Occipital lobe (tissue), 2 donors: ENCODE measurements around the gene GNG14. TPM values are rescaled to one million over a fixed set of nuclear protein-coding genes. Genes with fewer than 3 reads are reported as not detected.
"Not testable (repeated sequence)": the region's sequence is repeated elsewhere in the genome, so short reads cannot be mapped to it uniquely, and the experiment has no call there.

ENCODE experiments used
- DNase-seq: peaks from one replicate; lab custom pipeline; 2025; lab: John Stamatoyannopoulos, UW
- total RNA-seq: library from RNA; depleted of rRNA; stranded (reverse); fragments of >200 nt; gene quantifications from one replicate; pipeline ENCODE4 v1.2.3, GENCODE V29; 2014

The GNG14 gene
- total RNA-seq, 1 donor from 2014 or later = not detected

DNA sequence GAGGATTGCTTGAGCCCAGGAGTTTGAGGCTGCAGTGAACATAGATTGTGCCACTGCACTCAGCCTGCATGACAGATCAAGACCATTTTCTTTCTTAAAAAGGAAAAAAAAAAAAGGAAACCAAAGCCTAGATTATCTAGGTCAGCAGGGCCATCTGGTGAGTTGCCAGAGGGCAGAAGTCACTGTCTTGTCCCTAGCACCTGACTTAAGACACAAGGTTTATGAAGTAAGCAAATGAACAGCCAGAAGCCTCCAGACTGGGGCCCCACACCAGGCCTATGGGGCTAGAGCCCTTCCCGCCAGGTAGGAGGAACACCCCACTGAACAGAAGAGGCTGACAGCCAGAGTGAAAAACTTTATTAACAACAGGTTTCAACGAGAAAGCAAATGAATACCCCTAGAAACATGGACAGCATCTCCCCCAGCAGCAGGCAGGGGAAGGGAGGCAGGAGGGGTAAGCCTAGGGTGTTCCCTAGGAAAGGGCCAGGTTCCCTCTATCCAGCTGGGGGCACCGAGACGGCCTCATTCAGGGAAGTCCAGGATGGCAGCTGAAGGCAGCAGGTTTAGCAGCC, 20.0 kb upstream of the GNG14 start:
- no peak for DNase-seq

DNA sequence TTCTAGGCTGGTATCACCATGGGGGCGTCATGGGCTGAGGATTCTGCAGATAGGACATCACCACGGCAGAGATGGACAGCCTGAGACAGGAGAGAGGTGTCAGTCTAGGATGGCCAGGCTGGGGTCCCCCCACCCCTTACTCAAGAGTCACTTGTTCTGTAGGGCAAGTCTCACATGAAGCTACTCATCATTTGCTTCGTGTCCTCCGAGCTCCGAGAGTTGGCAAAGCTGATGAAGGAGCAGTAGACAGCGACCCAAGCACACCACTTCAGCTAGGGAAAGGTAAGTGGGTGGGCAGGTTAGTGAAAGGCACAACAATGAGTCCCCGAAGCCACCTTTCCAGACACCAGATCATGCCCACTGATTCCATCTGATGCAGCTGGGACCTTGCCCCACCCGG, 19.5 kb upstream of the GNG14 start:
- no peak for DNase-seq

DNA sequence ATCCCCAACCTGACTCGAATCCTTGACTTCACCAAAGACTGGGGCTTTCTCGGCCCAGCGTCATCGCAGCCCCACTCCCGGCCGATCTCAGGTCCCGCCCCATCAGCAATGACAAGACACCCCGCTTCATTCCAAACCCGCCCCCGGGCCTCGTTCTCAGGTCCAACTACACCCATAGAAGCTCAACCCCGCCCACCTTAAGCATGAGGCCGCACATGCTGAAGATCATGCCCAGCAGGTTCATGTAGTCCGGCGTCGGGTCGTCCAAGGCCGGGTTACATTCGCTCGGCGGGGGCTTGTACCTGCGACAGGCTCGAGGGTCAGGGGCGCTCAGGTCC, 18.9 kb upstream of the GNG14 start:
- peak; percentile 71 for DNase-seq

GRCh38 chr19:12669270-12670158, 18.3 kb upstream of the GNG14 start:
- DNase-seq = peak; percentile 72

DNA sequence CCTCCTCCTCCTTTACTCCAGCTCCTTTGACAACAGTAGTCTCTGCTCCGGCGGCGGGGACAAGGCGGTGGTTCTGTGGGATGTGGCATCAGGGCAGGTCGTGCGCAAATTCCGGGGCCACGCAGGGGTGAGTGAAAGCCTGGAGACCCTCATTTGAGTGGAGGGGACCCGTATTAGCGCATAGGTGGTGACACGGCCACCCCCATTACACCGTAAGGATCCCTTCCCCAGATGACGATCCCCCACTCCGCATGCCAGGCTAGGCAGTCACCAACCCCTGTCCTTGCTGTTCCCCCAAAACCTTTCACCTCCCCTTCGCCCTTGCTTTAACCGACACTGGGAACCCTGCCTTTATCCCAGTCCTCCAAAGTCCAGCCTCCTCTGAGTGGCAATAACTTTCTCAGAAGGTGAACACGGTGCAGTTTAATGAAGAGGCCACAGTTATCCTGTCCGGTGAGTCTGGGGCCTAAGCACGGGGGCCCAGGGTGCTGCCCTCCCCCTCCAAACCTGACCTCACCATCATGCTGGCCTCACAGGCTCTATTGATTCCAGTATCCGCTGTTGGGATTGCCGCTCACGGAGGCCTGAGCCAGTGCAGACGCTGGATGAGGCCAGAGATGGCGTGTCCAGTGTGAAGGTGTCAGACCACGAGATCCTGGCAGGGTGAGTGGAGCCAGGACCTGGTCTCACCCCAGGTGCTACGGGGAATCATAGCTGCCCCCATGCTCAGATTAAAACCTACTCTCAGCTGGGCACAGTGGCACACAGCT, 17.5 kb upstream of the GNG14 start:
- no peak for DNase-seq

DNA sequence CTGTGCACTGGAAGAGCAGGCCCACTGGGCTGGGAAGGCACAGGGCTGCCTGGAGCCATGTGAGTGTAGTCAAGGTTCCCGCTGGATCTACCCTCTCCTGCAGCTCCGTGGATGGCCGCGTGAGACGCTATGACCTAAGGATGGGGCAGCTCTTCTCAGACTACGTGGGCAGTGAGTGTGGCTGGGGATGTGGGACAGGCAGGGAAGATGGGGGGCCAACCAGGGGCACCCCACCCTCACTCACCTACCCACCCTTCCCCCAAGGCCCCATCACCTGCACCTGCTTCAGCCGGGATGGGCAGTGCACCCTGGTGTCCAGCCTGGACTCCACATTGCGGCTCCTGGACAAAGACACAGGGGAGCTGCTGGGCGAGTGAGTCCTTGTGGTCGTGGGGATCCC, 15.1 kb upstream of the GNG14 start:
- DNase-seq = no peak

DNA sequence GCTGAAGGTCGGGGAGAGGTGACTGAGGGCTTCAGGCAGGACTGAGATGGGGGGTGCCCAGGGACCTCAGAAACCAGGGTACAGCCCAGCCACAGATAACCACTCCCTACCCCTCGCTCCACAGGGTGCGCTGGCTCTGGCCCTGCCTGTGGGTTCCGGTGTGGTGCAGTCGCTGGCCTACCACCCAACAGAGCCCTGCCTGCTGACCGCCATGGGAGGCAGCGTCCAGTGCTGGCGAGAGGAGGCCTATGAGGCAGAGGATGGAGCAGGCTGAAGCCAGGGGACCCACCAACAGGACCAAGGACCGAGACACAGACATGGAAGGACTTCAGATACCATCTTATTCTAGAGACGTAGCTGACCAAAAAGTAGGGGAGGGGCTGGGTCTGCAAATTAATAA, 12.4 kb upstream of the GNG14 start:
- no peak for DNase-seq

DNA sequence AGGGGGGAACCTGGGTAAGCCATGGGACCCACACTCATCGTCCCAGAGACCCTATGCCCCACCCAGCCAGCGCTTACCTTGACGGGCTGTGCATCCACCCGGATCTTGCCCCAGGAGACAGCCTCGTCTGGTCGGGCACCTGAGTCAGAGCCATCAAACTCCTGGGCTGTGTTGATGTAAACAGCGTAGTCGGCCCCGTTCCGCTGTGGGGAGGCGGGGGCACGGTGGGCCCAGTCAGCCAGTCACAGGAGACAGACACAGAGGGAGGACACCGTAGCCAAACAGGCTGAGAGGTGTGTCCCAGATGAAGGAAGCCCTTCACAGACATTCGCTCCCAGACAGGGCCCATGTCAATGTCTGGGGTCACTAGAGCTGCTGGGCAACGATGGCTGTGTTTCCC, 11.9 kb upstream of the GNG14 start:
- no peak for DNase-seq

DNA sequence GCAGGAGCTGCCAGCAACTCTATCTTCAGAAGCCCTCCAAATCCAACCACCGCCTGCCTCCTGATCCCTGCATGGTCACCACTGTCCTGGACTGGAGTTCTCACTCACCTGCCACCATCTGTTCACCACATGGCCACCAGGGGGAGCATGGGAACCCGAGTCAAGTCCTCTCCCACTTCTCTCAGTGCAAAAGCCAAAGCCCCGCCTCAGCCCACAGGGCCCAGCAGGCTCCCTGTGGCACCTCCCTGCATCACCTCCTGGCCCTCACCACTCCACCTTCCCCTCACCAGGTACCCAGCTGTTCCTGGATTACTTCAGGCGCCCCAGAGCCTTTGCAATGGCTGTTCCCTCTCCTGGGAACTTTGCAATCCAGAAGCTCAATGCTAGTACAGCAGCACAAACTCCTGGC, 11.4 kb upstream of the GNG14 start:
- peak; percentile 60 for DNase-seq

GRCh38 chr19:12676928-12677327, 10.9 kb upstream of the GNG14 start:
- no peak for DNase-seq

DNA sequence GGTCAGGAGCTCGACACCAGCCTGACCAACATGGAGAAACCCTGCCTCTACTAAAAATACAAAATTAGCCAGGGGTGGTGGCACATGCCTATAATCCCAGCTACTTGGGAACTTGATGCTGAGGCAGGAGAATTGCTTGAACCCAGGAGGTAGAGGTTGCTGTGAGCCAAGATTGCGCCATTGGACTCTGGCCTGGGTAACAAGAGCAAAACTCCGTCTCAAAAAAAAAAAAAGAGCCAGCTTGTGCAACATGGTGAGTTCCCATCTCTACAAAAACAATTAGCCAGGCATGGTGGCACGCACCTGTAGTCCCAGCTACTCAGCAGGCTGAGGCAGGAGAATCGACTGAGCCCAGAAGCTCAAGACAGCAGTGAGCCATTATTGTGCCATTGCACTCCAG, 9.8 kb upstream of the GNG14 start:
- not testable (repeated sequence) for DNase-seq

DNA sequence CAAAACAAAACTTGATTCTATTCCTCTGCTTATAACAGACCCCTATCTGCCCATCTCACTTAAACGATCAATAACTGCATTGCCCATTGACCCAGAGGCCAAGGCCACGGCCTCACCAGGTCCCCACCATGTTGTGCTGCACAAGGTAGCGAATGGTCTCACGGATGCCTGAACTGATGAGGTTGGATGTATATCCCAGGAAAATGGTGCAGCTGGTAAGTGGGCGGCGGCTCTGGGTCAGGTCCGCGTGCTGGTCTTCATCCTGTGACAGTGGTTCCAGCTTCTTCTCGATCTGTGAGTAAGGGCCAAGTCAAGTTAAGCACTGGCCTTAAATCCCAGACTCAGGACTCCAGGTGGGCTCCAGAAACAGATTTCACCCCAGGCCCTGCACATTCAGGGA, 7.8 kb upstream of the GNG14 start:
- DNase-seq = no peak

DNA sequence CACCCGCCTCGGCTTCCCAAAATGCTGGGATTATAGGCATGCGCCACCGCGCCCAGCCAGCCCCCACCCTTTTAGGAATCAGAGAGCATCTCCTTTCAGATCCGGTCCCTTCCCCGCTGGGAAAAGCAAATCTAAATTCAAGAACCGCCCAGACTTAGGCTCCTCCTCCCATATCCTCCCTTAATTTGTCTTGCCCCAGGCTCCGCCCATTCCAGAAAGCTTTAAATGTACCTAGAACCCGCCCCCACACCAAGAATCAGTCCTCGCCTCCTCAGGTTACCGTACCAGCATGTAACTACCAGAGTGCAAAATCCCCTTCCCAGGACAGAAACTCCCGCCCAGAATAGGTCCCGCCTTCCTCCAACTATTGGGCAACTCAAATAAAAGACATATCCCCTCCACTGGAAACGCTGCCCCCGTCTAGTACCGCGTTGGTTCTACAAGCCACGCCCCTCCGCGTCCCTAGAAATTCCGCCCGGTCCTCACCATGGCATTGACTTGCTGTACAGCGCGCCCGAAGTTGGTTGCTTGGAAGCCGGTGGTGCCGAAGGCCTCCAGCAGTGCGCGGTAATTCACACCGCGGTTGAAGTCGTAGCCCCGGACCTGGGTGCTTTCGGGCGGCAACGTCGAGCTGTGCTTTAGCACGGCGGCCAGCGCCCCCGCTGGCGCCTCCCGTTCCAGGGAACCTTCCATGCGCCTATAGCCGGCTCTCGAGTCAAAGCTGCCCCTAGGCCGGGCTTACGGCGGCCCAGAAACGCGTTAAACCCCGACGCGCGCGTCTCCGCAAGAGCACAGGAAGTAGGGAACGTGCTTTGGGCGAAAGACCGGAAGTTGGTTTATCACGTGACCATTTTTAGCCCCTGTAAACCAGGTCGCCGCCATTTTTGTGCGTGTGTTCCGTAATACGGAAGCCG, 6.5 kb upstream of the GNG14 start, which contains the start of gene DHPS:
DHPS (minus strand) TSS at position 807 of the 914 bp plus-strand sequence; CDS start at position 693, 114 bp downstream.
- DNase-seq = peak; percentile 82

DNA sequence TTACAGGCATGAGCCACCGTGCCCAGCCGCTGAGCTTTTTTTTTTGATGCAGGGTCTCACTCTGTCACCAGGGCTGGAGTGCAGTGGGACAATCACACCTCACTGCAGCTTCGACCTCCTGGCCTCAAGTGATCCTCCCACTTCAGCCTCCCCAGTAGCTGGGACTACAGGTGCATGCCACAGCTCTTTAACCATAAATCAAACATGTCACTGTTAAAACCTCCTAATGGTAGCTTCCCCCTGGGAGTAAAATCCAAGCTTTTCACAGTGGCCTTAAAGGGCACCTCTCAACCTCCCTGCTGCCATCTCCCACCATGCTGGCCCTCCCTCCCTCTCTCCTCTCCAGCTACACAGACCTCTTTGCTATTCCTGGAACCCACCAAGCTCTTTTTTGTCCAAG, 2.0 kb upstream of the GNG14 start:
- DNase-seq = no peak

- no peak for DNase-seq
These were observed 1.2 kb downstream of the GNG14 start for GRCh38 chr19:12689012-12689411.

DNA sequence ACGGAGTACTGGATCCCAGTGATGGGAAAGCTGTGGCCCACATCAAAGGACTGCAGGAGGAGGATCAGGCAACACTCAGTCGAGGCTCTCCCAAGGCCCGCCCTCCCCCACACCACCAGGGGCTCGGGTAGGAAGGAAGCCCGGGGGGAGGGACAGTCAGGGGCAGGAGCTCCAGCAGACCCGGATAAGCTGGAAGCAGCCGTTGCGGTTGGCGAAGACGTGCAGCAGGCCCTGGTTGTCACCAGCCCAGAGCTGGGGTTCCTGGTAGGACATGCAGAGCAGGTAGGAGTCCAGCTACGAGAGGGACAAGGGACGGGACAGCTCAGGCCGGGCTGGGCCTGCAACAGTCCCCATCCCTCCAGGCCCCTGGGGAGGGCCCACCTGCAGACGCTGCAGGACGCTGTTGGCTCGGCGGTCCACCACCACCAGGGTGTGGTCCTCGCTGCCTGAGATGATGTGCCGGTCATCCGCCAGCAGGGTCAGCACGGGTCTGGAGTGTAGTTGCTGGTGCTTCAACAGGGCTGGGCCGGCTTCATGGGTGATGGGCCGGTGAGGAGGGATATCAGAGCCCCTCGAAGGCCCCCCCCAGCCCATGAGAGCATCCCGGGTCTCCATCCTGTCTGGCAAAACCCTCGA, 1.9 kb downstream of the GNG14 start:
- no peak for DNase-seq

DNA sequence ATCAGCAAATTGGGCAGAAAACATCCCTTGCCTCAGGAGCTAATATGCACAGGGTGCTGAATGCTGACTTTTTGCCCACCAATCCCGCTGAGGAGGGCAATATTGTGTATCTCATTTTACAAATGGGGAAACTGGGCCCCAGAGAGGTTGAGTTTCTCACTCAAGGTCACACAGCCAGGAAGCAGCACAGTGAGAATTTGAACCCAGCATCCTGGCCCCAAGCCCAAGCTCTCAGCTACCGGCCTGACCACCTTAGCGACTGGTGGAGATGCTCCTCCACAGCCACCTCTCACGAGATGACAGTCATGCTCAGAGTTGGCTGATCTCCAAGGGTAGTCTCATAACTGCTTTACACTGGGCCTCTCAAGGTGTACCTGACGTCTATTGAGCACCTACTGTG, 5.2 kb downstream of the GNG14 start:
- DNase-seq = no peak

GRCh38 chr19:12694641-12695040, 6.8 kb downstream of the GNG14 start:
- DNase-seq = no peak

GRCh38 chr19:12695096-12695495, 7.3 kb downstream of the GNG14 start:
- DNase-seq = no peak

DNA sequence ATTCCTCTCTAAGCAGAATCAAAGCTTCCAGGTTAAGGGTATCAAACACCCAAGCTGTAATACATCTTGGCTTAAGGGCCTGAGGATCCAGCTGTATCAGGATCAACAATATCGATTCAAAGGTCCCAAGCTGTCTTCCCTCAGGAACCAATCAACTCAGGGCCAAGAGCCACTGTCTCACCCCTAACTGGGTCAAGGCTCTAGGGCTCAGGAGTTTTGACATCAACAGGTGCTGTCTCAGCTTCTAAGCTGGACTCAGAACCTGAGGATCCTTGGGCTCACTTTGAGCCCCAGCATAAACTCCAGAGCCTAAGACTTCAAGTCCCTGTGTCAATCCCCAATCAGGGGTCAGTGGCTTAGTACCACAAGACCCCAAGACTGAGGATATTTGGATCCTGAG, 7.7 kb downstream of the GNG14 start:
- no peak for DNase-seq

DNA sequence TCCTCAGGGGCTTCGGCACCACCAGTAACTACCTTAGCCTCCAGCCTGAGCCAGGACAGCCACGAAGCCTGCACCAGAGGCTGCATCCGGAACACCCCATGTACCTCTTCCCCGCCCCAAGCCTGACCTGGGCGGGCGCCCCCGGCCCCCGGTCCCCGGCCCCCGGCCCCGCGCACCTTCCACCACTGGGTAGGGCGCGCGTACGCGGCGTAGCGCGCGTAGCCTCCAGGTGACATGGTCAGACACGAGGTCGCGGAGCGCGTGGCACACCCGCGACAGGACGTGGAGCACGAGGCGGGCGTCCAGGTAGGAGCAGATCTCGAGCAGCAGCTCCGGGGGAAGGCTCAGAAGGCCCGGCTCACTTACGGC, 8.2 kb downstream of the GNG14 start:
- no peak for DNase-seq
